ENCODE measurements around the gene HMGB1.
A peak's percentile ranks its signal among the peaks of the same experiment; 100 is the strongest.

DNA sequence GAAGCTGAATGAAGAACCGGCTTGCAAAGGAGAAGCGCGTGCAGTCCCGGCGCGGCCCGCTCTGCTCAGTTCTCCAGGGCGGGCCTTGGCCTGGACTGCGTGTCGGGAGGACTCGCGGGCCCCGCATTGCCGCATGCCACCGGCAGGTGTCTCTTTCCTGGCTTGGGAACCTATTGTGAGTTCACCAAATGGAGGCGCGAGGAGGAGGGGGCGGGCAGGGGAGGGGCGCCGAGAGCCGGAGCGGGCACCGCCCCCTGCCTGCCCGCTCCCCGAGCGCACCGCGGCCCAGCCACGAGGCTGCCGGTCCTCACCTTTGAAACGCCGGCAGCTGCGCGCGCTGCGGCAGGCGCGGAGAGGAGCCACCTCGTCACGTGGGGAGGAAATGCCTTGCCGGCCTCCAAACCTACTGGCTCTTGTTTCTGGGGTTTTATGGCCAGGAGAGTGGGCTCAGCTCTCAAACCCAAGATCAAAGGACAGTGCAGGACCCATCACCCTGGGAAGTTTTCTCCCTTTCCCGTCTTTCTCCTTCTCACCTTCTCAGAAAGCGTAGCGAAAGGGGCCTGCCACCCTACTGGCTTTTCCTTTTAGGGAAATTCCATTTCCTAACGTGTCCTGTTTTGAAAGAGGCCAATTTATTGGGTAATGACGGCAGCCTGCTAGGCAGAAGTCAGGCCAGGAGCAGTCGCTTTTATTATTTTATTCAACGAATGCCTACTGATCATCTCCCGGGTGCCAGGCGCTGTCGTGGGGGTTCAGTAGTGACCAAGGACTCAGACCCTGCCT, 57.2 kb downstream of the HMGB1 start:
- TF ChIP-seq POLR2A (IDR thresholded peaks at IDR 0.05), result peak; percentile 29
- TF ChIP-seq, protein P1, sequence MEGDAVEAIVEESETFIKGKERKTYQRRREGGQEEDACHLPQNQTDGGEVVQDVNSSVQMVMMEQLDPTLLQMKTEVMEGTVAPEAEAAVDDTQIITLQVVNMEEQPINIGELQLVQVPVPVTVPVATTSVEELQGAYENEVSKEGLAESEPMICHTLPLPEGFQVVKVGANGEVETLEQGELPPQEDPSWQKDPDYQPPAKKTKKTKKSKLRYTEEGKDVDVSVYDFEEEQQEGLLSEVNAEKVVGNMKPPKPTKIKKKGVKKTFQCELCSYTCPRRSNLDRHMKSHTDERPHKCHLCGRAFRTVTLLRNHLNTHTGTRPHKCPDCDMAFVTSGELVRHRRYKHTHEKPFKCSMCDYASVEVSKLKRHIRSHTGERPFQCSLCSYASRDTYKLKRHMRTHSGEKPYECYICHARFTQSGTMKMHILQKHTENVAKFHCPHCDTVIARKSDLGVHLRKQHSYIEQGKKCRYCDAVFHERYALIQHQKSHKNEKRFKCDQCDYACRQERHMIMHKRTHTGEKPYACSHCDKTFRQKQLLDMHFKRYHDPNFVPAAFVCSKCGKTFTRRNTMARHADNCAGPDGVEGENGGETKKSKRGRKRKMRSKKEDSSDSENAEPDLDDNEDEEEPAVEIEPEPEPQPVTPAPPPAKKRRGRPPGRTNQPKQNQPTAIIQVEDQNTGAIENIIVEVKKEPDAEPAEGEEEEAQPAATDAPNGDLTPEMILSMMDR (IDR thresholded peaks at IDR 0.05), result peak; percentile 84 to 98 (median 88)
